Parathyroid adenoma (tissue), 2 donors: ENCODE data around the gene CREB1.

Experiments
- H2AFZ ChIP-seq: fragments of 300-600 bp; sonication (generic); one replicate; pipeline ENCODE4 v1.7.0; 2017; ENCODE audit warnings: antibody characterized with exemption, mild to moderate bottlenecking
- H3K27ac ChIP-seq: fragments of 300-600 bp; sonication (generic); one replicate; pipeline ENCODE4 v1.7.0; 2017
- H3K27me3 ChIP-seq: fragments of 300-600 bp; sonication (generic); one replicate; pipeline ENCODE4 v1.7.0; 2017; ENCODE audit warnings: low read length; ENCODE audit not compliant: control insufficient read depth, insufficient read depth
- H3K36me3 ChIP-seq: fragments of 300-600 bp; sonication (generic); one replicate; pipeline ENCODE4 v1.7.0; 2017; ENCODE audit warnings: low read length; ENCODE audit not compliant: control insufficient read depth, insufficient read depth
- H3K4me1 ChIP-seq: fragments of 300-600 bp; sonication (generic); one replicate; pipeline ENCODE4 v1.7.0; 2017; ENCODE audit warnings: control low read depth
- H3K4me2 ChIP-seq: fragments of 300-600 bp; sonication (generic); one replicate; pipeline ENCODE4 v1.7.0; 2017; ENCODE audit warnings: low read length
- H3K4me3 ChIP-seq: fragments of 300-600 bp; sonication (generic); one replicate; pipeline ENCODE4 v1.7.0; 2017; ENCODE audit warnings: low read depth, low read length
- H3K79me2 ChIP-seq: fragments of 300-600 bp; sonication (generic); one replicate; pipeline ENCODE4 v1.7.0; 2017; ENCODE audit warnings: control low read depth
- H3K9ac ChIP-seq: fragments of 300-600 bp; sonication (generic); one replicate; pipeline ENCODE4 v1.7.0; 2017; ENCODE audit warnings: mild to moderate bottlenecking
- H3K9me3 ChIP-seq: fragments of 300-600 bp; sonication (generic); one replicate; pipeline ENCODE4 v1.7.0; 2017; ENCODE audit warnings: low read length; ENCODE audit not compliant: control insufficient read depth
- TF ChIP-seq, protein P1 (sequence below): fragments of 300-600 bp; sonication (generic); IDR thresholded peaks from one replicate; pipeline ENCODE4 v1.7.0; 2017; ENCODE audit warnings: antibody characterized with exemption, mild to moderate bottlenecking
- donor health status: primary hyperparathyroidism.

Gene CREB1

GRCh38 chr2:207614824-207615223 lies 85.1 kb downstream of the CREB1 start:
- H2AFZ ChIP-seq, result no peak overlapping the region
- no peak overlapping the region for H3K27ac ChIP-seq
- no peak overlapping the region for H3K9ac ChIP-seq
- TF ChIP-seq, protein P1, sequence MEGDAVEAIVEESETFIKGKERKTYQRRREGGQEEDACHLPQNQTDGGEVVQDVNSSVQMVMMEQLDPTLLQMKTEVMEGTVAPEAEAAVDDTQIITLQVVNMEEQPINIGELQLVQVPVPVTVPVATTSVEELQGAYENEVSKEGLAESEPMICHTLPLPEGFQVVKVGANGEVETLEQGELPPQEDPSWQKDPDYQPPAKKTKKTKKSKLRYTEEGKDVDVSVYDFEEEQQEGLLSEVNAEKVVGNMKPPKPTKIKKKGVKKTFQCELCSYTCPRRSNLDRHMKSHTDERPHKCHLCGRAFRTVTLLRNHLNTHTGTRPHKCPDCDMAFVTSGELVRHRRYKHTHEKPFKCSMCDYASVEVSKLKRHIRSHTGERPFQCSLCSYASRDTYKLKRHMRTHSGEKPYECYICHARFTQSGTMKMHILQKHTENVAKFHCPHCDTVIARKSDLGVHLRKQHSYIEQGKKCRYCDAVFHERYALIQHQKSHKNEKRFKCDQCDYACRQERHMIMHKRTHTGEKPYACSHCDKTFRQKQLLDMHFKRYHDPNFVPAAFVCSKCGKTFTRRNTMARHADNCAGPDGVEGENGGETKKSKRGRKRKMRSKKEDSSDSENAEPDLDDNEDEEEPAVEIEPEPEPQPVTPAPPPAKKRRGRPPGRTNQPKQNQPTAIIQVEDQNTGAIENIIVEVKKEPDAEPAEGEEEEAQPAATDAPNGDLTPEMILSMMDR, result no peak
- H3K79me2 ChIP-seq, result no peaks in the 10 kb centered on the region
- H3K4me2 ChIP-seq, result no peak overlapping the region
- no peaks in the 10 kb centered on the region for H3K27me3 ChIP-seq
- no peaks in the 10 kb centered on the region for H3K36me3 ChIP-seq
- H3K4me1 ChIP-seq, result no peaks in the 10 kb centered on the region
- H3K9me3 ChIP-seq, result no peaks in the 10 kb centered on the region
- H3K4me3 ChIP-seq, result no peak overlapping the region

DNA sequence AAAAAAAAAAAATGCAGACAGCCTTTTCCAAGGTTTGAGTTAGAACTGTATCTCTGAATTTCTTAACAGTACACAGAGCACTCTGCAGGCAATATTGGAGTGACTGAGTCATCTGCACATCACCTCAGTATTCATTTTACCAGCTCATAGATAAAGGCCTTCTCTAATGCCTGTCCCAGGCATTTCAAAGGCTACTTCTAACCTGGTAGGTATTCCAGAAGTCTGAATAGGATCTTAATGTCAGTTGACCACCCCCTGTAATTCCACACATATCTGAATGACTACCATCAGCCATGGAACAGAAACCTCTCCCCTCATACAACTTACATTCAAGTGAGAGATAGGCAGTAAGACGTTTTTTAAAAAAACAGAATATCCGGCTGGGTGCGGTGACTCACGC lies 86.4 kb downstream of the CREB1 start:
- Histone ChIP-seq H3K27ac (no peak overlapping the region), H3K27me3 (no peaks in the 10 kb centered on the region), H3K4me3 (no peak overlapping the region), H3K36me3 (no peaks in the 10 kb centered on the region), H3K79me2 (no peaks in the 10 kb centered on the region), H3K4me1 (no peaks in the 10 kb centered on the region), H2AFZ (no peak overlapping the region), H3K9ac (no peak overlapping the region), H3K9me3 (no peaks in the 10 kb centered on the region), H3K4me2 (no peak overlapping the region)
- TF ChIP-seq, protein P1, result no peak

DNA sequence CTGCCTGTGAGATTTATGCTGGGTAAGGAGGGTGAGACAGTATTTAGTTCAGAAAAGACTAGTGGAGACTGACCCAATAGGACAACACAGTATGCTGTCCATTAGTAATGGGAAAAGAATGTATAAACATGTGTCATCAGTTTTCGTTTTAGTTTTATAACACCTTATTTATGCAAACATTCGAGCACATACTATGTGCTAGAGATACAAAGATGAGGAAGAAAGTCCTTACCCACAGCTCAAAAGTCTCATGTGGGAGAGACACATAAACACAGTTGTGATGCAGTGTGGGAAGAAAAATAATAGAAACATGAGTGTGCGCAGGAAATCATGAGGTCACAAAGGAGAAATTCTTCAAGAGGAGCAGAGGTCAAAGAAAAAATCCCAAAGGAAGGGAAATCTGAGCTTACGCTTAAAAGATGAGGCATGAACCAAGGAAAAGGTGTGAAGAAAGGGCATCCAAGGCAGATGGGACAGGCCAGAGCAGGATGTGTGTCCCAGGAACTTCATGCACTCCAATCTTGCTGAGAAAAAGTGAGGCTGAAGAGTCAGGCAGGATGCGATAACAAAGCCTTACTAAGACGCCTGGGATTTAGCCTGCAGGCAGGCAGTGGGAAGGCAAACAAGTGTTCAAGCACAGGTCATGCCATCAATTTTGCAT lies 87.4 kb downstream of the CREB1 start:
- no peaks in the 10 kb centered on the region for H3K9me3 ChIP-seq
- TF ChIP-seq, protein P1, result no peak
- no peaks in the 10 kb centered on the region for H3K27me3 ChIP-seq
- peak overlapping the region; percentile 20 for H3K27ac ChIP-seq
- H3K79me2 ChIP-seq, result no peaks in the 10 kb centered on the region
- H3K9ac ChIP-seq, result no peak overlapping the region
- H3K36me3 ChIP-seq, result no peaks in the 10 kb centered on the region
- H3K4me1 ChIP-seq, result no peaks in the 10 kb centered on the region
- H2AFZ ChIP-seq, result no peak overlapping the region
- H3K4me2 ChIP-seq, result no peak overlapping the region
- H3K4me3 ChIP-seq, result no peak overlapping the region

- no peak overlapping the region for H3K9ac ChIP-seq
- TF ChIP-seq, protein P1, result no peak
- no peaks in the 10 kb centered on the region for H3K9me3 ChIP-seq
- H2AFZ ChIP-seq, result no peak overlapping the region
- no peaks in the 10 kb centered on the region for H3K4me1 ChIP-seq
- H3K4me2 ChIP-seq, result no peak overlapping the region
- H3K36me3 ChIP-seq, result no peaks in the 10 kb centered on the region
- H3K27me3 ChIP-seq, result no peaks in the 10 kb centered on the region
- H3K79me2 ChIP-seq, result no peaks in the 10 kb centered on the region
- no peak overlapping the region for H3K27ac ChIP-seq
- no peak overlapping the region for H3K4me3 ChIP-seq
Observed at GRCh38 chr2:207619764-207620203, 90.0 kb downstream of the CREB1 start.

DNA sequence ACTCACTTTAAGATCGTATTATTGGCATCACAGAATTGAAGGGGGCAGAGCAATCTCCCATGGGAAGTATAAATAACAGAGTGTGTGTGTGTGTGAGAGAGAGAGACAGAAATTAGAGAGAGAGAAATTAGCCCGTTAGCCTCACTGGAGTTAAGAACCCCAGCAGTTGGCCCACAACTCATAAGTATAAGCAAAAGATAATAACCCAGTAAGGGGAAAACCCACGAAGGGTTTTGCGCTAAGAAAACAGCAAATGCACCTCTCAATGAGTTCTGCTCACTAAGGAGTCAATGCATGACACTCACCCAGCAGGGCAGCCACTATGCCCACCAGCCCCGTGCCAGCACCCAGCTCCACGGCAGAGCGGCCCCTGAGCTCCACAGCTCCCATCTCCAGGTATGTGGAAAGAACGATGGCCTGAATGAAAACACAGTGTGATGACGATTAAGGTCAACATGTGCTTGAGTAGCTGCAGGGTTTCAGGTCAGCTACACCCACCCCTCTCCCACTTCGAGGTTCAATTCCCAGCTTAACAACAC lies 91.8 kb downstream of the CREB1 start:
- Histone ChIP-seq H3K27me3 (no peaks in the 10 kb centered on the region), H3K36me3 (no peaks in the 10 kb centered on the region), H3K27ac (no peak overlapping the region), H3K4me1 (no peaks in the 10 kb centered on the region), H3K4me2 (no peak overlapping the region), H2AFZ (no peak overlapping the region), H3K9ac (no peak overlapping the region), H3K79me2 (no peaks in the 10 kb centered on the region), H3K9me3 (no peaks in the 10 kb centered on the region), H3K4me3 (no peak overlapping the region)
- TF ChIP-seq, protein P1, result no peak
